ENCODE data around the gene WWOX.
A peak's percentile ranks its signal among the peaks of the same experiment; 100 is the strongest.
"Not testable (repeated sequence)": the region's sequence is repeated elsewhere in the genome, so short reads cannot be mapped to it uniquely, and the experiment has no call there.

The WWOX gene

DNA sequence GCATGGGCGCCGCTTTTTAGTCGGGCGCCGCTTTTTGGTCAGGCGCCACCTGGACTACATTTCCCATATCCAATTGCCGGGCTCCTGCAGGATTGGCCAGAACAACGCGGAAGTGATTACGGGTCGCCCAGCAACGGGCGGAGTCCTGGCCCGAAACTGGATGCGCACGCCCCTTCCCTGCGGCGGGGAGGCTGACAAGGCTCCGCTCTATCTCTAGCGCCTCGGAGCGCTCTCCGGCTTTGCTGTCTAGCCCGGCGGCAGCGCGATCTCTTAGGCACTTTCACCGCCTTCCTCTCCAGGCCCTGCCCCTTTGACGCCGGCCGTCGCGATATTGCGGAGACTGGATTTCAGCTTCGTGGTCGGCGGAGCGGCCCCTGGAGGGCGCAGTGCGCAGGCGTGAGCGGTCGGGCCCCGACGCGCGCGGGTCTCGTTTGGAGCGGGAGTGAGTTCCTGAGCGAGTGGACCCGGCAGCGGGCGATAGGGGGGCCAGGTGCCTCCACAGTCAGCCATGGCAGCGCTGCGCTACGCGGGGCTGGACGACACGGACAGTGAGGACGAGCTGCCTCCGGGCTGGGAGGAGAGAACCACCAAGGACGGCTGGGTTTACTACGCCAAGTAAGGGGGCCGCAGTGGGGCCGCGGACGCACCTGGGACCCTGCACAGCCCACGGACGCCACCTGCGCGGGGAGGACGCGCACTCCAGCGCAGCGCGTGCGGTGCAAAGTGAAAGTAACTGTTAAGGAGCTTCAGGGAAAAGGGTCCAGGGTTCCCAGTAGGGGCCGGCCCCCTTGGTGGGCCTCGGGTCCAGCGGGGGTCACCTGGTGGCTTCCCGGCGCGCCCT, at the start of gene WWOX:
TSS of gene WWOX (plus strand) at position 384 of the 841 bp plus-strand sequence.
- DNase-seq: peak; percentile 93
- ATAC-seq: peak; percentile 96

DNA sequence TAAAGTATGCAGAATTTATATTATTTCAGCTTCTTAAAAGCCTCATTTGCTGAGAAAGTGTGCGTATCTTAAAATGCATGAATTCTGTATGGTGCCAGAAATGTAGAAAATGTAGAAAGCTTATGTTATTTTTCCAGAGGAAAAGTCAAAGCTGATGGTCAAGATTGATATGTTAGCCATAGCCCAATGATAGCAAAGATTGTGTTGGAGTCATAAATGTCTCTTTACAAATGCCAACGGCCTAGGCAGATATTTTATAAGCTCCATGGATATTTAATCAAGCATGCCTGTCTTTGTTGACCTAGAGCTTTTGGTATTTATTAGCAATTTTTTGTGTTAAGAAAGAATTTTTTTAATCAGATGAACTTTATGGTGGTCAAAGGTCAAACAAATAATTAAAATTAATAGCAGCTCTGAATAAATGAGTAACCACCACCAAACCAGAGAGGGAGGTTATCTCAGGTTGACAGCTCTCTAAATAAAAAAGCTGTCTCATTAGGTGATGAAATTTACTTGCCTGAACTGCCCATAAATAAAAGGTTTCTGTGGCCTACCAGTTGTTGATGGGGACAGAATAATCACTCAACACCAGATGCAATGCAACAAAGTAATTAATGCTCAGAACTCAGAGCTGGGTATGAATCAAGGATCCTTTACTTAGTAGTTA, 48.6 kb upstream of the WWOX start:
- ATAC-seq: no peak
- no peak for DNase-seq

DNA sequence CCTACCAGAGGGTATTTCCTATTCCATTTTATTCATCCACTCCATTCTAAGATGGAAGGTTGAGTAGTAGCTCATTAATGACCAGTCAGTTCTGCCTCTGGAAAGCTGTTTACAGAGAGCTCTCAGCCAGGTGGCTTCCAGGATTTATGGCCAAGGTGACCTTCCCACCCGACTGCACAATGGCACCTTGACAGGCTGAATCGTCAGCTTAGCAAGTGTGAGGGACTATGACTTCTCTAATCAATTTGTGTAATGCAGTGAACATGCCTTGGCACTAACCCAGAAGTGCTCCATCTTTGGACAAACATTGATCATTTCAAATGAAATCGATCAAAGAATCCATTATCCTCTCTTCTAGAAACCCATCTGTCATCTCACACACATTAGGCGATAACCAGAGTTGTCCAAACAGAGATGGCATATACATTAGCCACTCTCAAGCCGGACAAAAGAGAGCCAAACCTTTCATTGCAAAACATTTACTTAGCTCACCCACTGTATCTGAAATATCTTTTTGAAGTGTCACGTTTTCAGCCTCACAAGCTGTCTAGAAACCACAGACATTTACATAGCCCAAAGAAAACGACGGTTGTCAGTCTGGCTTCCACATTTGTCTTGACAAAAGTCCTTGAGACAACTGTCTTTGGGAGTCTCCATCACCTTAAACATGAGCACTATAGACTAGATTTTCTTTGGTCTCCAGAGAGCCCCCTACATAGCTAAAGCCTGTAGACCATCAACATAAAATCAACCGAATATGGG, 41.5 kb upstream of the WWOX start:
- ATAC-seq (no peak), DNase-seq (no peak)

DNA sequence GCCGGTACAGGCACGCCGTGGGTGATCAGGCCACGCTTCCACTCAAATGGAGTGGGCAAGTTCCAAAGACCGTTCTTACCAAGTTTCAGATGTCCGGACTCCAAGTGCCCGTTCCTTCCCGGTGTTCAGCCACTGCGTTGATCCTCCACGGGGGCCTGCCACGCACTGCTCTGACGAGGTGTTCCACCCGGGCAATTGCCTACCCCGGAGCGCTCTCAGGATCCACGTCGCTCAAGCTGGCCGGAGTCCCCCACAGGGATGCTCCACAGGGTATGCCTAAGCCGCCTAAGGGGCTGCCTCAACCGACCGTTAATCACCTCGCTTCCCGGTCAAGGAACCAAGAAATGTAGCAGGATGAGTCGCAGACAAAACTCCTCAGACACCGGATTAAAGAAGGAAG, 39.6 kb upstream of the WWOX start:
- not testable (repeated sequence) for ATAC-seq, DNase-seq

DNA sequence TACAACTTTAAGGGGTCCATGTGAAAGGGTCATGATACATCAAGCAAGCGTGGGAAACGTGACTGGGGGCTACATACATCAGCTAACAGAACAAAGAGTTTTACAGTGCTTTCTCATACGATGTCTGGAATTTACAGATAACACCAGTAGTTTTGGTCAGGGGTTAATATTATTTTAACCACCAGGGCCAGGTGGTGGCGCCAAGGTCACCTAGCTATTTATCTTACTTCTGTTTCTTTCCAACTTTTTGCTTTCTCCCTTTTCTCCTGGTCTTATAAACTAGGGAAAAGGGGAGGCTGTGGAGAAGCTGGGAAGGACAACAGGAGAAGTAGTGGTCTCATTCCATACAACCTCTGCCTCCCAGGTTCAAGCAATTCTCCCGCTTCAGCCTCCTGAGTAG, 39.2 kb upstream of the WWOX start:
- no peak for ATAC-seq
- no peak for DNase-seq

DNA sequence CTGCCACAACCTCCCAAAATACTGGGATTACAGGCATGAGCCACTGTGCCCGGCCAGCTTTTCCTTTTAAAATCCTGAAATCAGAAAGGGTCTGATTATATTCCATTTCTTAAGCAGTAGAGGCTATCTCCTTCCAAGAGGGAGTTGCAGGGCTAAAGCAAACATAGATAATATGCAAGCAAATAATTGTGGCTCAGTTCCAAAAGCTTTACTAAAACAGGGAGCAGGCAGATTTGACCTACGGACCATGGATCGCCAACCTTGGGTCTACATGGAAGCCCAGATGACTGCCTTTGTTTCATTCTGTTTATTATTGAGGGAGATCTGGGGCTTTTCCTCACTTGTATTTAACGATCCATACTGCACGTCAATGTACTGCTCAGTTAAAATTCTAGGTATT, 38.6 kb upstream of the WWOX start:
- no peak for ATAC-seq

DNA sequence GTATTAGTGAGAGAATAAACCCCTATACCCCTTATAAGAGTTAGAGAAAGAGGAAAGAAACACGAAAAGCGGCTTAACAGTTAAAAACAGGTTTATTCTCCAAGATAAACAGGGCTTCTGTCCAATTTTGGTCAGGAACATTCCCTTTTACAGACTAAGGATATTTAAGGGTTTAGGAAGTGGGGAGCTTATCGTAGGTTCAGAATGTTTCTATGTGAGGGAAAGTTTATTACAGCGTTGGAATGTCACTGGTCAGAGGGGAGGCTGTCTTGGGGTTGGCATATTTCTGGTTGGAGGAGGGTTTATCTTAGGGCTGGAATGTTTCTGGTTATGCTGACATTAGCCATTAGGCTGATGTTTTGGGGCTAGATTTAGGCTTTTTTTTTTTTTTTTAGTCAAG, 34.1 kb upstream of the WWOX start:
- DNase-seq (no peak), ATAC-seq (no peak)

More for the DNA sequence above, 38.6 kb upstream of the WWOX start:
- DNase-seq: no peak

DNA sequence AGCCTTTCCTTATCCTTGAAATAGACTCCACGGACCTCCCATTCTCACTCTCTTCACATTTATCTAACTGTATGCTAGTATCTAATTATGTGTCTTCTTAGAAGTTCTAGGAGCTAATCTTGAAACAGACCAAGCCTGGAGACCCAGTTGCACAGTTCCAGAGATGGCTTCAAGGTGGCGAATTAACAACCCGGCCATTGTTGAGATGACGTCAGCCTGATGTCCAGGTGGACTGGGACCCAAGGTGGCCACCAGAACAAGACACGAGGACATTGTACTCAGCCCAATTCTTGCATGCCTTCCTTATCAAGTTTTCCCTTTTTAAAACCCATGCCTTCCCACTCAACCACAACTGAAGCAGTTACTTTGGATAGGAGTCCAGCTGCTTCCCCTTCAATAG, 29.5 kb upstream of the WWOX start:
- ATAC-seq (no peak), DNase-seq (no peak)

DNA sequence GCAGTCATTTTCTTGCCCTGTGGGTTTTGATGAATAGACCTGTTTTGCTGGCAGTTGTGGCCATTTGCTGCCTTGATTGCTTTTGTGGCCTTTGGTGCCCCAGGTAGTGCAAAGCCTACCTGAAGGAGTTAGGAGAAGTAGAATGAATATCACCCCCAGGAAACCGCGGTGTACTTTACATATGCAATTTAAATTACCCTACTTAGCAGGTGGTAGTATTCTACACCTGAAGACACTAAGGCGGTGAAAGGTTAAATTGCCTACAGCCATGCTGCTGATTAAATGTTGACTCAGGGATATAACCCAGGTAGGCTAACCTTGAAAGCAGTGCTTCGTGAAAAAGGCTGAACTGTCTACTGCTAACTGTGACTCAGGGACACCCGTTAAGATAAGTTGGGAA, 27.2 kb upstream of the WWOX start:
- ATAC-seq: no peak
- DNase-seq: no peak

DNA sequence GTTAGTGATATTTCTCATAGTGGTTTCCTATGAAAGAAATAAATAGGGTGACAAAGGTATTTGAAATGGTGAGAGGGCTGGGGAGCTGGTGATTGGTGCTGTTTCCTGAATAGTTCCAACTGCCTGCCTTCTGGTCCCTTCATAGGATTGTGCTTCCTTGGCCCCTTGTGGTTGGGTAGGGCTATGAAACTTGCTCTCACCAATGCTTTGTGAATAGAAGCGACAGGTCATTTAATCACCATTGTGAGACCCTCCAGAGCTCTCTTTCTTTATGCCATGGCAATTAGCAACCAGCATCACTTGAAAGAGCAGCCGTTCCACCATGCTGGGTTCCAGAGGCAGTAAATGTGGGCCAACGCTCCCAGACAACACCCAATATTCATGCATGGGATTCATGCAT, 23.7 kb upstream of the WWOX start:
- no peak for ATAC-seq

DNA sequence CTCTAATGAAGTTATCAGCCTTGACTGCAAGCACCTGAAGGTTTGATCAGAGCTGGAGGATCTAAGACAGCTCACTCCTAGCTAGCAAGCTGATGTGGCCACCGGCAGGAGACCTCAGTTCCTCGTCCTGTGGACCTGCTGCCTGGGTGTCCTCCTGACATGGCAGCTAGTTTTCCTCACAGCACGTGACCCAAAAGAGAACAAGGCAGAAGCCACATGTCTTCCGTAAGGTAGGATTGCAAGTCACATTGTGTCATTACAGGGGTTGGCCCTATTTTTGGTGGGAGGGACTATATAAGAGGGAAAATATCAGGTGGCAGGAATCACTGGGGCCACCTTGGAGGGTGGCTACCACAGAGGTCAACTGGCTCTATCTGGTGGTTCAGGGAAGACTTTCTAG, 18.1 kb upstream of the WWOX start:
- DNase-seq (no peak), ATAC-seq (no peak)

More for the DNA sequence above, 23.7 kb upstream of the WWOX start:
- DNase-seq: no peak

DNA sequence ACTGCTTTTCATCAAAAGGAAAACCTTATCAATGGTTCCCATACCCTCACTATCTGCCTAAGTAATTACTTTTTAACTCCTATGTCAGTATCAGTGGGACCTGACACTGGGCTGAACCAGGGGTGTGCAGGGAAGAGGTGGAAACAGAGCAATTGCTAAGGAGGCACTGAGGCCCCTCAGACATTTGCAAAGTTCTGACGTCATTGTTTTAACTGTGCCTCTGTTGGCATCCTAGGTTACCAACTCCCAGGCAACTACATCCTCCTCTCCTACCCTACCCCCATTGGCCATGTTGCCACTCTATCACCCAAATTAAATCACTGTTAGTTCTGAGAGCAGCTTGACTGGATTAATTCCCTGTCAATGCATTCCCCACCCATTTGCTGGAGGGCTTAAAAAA, 8.0 kb upstream of the WWOX start:
- DNase-seq (no peak), ATAC-seq (no peak)

DNA sequence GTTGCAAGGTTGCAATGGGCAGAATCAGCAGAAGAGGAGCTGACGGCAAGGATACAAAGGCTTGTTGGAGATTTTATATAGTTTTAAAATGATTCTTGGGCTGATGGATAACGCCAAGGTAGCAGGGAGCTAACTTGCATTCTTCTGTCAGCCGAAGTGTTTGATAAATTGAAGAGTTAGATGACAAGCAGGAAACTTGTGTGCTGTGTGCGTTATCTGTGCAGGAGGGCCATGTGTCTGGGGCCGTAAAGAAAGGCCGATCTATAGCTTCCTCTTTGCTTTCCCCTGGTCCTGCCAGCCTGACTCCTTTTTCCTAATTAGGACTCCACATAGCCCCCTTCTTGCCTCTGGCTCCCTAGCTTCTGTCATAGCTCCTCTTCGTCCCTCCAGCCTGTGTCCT, 6.7 kb upstream of the WWOX start:
- ATAC-seq: no peak
- DNase-seq: no peak

DNA sequence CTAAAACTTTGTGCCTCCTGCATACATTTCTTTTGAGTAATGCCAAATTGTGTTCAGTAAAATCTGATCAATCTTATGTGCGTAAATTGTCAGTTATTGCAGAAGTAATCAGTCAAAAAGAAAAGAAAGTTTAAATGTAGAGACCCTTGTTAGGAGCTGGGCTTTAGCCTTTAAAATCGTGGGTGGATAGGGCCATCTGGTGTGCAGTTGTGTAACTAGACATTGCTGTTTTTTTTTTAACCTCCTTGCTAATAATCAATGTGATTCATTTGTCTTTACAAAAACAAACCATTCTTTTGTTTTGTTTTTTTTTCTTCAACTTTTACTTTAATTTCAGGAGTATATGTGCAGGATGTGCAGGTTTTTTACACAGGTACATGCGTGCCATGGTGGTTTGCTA, 5.3 kb upstream of the WWOX start:
- ATAC-seq (no peak), DNase-seq (no peak)

DNA sequence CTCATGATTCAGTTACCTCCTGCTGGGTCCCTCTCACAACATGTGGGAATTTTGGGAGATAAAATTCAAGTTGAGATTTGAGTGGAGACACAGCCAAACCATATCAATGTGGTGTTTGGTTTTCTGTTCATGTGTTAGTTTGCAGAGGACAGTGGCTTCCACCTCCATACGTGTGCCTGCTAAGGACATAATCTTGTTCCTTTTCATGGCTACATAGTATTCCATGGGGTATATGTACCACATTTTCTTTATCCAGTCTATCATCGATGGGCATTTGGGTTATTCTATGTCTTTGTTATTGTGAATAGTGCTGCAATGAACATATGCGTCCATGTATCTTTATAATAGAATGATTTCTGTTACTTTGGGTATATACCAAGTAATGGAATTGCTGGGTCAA, 4.5 kb upstream of the WWOX start:
- no peak for DNase-seq
- no peak for ATAC-seq

DNA sequence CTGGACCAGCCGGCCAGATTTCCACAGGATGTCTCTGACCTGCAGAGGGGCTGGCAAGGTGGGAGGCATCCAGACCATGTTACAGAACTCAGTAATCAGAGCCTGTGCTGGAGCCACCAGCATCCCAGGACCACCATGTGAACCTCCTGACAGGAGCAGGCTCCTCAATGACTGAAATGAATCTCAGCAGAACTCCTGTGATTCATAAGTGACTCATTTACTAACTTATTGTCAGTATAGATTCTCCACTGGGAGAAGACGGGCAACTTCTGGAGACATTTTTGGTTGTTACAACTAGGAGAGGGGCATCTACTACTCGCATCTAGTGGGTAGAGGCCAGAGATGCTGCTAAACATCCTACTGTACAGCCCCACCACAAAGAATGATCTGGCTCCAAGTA, 3.1 kb upstream of the WWOX start:
- no peak for DNase-seq
- ATAC-seq: no peak

DNA sequence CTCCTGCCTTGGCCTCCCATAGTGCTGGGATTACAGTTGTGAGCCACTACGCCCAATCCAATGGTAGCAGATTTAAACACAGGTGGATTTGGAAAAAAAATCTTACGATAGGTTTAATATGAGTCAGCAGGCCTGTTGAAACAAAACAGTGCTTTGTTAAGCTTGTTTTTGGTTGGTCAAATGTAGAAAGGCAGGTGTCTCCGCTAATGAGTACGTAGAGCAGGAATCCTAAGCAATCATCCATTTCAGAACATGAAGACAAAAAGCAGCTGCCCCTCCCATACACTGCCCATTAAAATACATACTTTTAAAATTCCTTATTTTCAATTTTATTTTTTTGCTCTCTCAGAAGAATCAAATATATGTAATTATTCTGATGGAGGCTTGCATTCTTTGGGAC, 1.9 kb upstream of the WWOX start:
- ATAC-seq (no peak), DNase-seq (no peak)

DNA sequence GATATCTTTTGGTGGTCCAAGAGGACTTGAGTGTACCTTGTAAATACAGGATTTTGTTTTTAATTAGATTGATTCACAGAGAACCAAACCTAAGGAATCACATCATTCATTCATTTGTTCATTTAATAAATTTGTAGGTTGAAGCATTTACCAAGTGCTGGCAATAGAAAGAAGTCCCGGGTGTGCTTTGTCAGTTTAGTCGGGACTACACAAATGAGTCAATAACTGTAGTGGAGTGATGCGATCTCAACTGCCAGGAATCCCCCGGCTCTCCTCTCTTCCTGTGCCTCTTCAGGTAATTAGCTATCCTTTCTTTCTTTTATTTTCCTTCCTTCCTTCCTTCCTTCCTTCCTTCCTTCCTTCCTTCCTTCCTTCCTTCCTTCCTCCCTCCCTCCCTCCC, 1.4 kb upstream of the WWOX start:
- no peak for DNase-seq
- no peak for ATAC-seq

DNA sequence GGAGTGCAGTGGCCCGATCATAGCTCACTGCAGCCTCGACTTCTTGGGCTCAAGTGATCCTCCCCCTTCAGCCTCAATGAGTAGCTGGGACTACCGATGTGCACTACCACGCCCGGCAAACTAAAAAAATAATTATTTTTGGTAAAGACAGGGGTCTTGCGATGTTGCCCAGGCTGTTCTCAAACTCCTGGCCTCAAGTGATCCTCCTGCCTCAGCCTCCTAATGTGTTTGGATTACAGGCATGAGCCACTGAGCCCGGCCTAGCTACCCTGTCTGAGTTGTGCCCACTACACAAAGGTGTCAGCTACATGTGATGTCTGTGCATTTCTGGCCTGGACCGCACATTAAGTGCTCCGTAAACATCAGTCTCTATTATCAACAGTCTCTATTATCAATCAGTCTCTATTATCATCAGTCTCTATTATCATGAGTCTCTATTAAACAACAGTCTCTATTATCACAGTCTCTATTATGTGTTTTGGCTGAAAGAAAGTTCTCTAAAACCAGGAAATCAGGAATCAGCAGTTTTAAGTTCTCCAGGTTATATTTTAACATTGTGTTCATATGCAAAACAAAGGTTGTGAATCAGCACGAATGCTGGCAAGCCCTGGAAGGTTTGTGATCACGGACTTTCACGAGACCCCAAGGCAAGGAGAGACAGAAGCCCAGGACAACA, 721 bp upstream of the WWOX start:
- DNase-seq (no peak), ATAC-seq (no peak)

DNA sequence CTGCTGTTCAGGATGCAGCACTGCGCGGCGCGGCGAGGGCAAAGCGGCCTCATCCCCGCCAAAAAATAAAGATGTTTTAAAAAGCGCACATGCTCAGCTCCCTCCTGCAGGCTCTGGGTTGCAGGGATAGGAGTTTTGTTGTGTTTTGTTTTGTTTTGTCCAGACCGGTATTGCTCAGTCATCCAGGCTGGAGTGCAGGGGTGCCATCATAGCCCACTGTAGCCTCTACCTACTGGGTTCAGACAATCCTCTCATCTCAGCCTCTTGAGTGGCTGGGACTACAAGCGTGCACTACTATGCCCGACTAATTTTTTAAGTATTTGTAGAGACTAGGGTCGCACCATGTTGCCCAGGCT, 636 bp downstream of the WWOX start:
- no peak for DNase-seq
- ATAC-seq: no peak

DNA sequence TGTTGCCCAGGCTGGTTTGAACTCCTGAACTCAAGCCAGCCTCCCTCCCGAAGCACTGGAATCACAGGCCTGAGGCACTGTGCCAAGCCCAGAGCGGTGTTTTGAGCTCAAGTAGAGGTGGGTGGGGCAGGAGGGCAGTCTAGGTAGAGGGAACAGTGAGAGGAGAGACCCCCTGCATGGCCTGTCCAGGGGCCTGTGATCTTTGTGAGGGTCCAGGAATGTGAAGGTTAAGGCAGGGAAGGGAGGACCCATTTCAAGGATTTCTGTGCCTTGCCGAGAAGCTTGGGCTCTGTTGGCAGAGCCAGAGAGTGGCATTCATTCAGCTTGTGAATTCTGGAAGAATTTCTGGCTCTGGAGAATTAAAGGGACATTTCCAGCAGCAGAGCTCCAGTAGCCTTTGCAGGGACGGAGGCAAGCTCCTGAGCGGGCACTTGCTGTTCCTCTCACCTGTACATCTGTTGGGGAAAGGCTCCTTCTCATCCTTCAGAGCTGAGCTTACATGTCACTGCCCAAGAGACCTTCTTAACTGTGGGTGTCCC, 2.7 kb downstream of the WWOX start:
- DNase-seq (no peak), ATAC-seq (no peak)

DNA sequence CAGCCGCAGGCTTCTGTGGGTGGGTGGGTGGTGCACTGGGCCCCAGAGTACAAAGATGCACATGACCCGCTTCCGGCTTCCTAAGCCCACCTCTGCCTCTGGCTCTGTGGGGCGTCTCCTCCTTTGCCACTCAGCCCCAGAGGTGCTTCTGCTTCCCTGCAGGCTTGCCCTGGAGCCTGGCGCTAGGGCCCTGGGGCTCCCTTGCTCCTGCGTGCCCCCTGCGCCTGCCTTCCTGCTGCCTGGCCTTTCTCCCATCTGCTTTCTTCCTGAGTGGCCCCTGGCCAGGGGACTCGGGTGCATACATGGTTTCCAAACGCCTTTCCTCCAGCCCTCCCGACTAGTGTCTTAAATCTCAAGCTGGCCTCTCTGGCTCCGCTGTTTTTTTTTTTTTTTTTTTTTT, 3.4 kb downstream of the WWOX start:
- DNase-seq: no peak

More for the DNA sequence above, 3.4 kb downstream of the WWOX start:
- ATAC-seq: no peak

Data from stimulated activated naive CD8-positive, alpha-beta T cell treated with anti-CD3 and anti-CD28 coated beads, Interleukin-15, Interleukin-2, amounts not matched to agents 100 U/mL and 50 U/mL, for 24 hours (primary cell).